Left cardiac atrium (tissue), 4 donors: Measurements from ENCODE around the gene SORCS1. TPM values are rescaled to one million over a fixed set of nuclear protein-coding genes. Genes with fewer than 3 reads are reported as not detected.

ENCODE experiments used
- ATAC-seq, 2 donors: fragments of 200-7000 bp; cut with Tn5 transposase; one replicate each; pipeline ENCODE4 v1.9.1; 2020; ENCODE audit warnings: mild to moderate bottlenecking in 2 of 2, moderate library complexity in 2 of 2
- DNase-seq: peaks from one replicate; pipeline ENCODE4 v3.0.0-alpha.2; 2020
- intact Hi-C, 2 donors: fragments of 100-400 bp; cut with DNase I; formaldehyde crosslinking; loops; one replicate each; pipeline versions ENCODE4 v1.14.1 to v1.15.1; 2022 to 2023
- total RNA-seq, 2 donors: library from RNA; stranded (reverse); fragmentation: NEBNext Ultra II Directional; extraction: Animal tissue kit (Norgen Biotek cat#: 25700); gene quantifications; one replicate each; pipeline ENCODE4 v1.2.1, GENCODE V29; 2021
- donor health status: DM: no; HTN: yes; CAD: no.
- donor health status: DM: no; HTN: yes; CAD: no; lungs with severe emphysema.
- donor health status: DM: yes; HTN: yes; CAD: no.
- donor health status: Dilated cardiomyopathy.

Gene SORCS1
- total RNA-seq, 2 donors from 2014 or later, result 2.3 to 4.2 TPM

- ATAC-seq (no peak), DNase-seq (no peak)
- intact Hi-C loops, result no loop called here
Observed at GRCh38 chr10:106661133-106661766, 503.3 kb downstream of the SORCS1 start.

DNA sequence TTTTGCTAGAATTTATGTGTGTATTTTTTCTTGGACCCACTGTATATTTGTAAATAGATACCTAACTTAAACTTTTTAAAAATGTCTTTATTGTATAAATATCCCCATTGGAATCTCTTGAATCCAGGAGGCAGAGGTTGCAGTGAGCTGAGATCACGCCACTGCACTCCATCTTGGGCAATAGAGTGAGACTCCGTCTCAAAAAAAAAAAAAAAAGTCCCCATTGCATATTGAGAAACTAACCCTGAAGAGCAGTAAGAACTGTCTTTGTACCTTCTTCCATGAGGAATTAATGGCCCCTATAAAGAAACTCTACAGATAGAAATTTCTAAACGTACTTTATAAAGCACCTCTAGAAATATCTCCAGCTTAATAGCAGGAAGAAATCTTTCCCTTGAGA is 504.0 kb downstream of the SORCS1 start:
- no peak for ATAC-seq
- intact Hi-C loops, result no loop called here

GRCh38 chr10:106655636-106656035 is 508.9 kb downstream of the SORCS1 start:
- no peak for DNase-seq
- intact Hi-C loops, result no loop called here
- no peak for ATAC-seq

More for the DNA sequence above, 504.0 kb downstream of the SORCS1 start:
- DNase-seq, result no peak

- intact Hi-C loops, result no loop called here
- ATAC-seq, result no peak
Observed at GRCh38 chr10:106655165-106655564, 509.3 kb downstream of the SORCS1 start.

DNA sequence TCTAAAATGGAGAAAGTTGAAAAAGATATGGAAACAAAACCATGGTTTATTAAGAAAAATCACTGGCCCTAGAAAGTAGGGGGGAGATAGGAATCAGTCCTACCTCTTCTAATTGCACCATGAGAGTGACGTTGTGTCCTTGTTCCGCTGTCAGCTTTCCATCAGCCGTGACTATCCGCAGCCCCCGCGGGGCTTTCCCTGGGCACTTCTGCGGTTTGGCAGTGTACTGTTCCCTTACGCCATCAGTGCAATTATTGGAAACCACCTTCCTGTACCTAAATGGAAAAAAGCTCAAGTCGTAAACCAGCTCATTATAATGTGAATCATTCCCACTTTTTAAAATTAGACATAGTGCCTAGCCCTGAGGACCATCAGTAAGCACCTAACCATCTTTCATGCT is 512.2 kb downstream of the SORCS1 start:
- intact Hi-C loops, result no loop called here
- no peak for DNase-seq
- ATAC-seq, result no peak

More at GRCh38 chr10:106655165-106655564, 509.3 kb downstream of the SORCS1 start:
- no peak for DNase-seq

DNA sequence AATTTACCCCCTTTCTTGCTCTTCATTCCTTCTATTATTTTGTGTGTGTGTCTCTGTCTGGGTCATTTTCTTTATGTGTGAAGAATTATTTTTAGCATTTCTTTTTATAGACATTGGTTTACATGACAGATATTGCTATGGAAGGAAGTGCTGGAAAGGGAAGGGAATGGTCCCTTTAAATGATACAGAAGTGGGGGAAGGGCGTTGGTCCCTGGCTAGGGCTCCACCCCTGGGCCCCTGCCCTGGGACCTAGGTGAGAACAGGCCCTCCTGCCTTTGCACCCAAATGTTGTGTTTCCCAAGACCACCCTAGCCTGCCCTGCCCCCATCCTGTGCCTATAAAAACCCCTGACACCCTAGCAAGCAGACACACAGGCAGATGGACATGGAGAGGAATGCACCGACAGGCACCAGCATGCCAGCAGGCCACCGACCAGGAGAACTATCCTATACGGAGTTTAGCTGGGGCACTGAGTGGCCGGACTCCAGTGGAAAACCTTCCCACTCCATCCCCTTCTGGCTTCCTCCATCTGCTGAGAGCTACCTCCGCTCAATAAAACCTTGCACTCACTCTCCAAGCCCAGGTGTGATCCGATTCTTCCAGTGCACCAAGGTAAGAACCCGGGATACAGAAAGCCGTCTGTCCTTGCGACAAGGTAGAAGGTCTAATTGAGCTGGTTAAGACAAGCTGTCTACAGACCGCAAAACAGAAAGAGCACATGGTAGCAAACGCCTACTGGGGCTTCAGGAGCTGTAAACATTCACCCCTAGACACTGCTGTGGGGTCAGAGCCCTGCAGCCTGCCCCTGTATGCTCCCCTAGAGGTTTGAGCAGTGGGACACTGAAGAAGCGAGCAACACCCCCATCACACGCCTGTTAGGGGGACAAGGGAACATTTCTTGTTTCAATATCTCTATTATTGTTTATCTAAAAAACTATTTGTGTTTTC is 515.7 kb downstream of the SORCS1 start:
- ATAC-seq, result no peak
- intact Hi-C loops, result no loop called here
- DNase-seq, result no peak

GRCh38 chr10:106643473-106643872 is 521.0 kb downstream of the SORCS1 start:
- DNase-seq (no peak), ATAC-seq (no peak)
- intact Hi-C loops, result no loop called here

- ATAC-seq (no peak), DNase-seq (no peak)
- intact Hi-C loops, result no loop called here
Observed at GRCh38 chr10:106637873-106638272, 526.6 kb downstream of the SORCS1 start.

DNA sequence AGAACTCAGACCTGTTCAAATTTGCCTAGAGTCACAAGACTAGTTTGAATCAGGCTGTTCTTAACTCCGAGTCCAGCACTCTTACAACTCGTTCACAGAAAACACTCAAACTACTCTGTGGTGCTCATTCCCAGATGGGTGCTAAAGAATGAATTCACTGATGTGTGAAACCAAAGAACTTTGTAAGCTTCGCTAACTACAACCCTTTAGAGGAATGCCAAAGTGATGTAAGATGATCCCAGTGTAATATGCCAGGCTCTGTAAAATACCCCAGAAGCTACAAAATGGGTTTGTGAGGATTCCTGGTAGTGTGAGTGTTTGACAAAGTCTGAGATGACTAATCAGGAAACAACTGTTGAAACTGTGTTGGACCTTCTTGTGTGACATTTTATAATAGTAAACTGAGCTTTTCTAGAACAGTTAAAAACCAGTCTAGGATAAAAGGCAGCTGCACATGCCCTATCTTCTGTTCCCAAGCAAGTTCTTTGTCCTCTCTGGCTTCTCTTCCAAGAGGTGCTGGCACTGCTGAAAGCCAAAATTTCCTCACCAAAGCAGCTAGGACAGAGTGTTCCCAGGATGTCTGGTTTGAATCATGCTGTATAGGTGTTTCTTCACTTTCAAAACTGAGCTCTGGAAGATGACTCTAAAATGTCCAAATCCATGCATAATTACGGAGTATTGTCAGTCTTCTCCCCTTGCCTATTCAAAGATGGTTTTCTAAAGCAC is 527.6 kb downstream of the SORCS1 start:
- ATAC-seq (no peak), DNase-seq (no peak)
- intact Hi-C loops, result no loop called here

DNA sequence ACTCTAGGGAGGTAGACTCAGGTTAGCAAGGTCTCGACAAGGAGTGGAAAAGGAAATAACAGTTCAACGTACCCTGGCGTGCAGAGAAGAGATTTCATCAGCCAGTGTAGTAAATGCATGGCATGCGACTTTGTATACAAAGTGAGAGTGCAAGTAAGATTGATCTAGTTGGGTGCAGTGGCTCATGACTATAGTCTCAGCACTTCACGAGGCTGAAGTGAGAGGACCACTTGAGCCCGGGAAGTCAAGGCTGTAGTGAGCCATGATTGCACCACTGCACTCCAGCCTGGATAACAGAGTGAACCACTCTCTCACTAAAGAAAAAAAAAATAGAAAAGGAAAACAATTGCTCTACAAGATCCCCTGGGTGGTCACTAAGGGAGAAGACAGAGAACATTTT is 528.6 kb downstream of the SORCS1 start:
- DNase-seq, result no peak
- no peak for ATAC-seq
- intact Hi-C loops, result no loop called here

DNA sequence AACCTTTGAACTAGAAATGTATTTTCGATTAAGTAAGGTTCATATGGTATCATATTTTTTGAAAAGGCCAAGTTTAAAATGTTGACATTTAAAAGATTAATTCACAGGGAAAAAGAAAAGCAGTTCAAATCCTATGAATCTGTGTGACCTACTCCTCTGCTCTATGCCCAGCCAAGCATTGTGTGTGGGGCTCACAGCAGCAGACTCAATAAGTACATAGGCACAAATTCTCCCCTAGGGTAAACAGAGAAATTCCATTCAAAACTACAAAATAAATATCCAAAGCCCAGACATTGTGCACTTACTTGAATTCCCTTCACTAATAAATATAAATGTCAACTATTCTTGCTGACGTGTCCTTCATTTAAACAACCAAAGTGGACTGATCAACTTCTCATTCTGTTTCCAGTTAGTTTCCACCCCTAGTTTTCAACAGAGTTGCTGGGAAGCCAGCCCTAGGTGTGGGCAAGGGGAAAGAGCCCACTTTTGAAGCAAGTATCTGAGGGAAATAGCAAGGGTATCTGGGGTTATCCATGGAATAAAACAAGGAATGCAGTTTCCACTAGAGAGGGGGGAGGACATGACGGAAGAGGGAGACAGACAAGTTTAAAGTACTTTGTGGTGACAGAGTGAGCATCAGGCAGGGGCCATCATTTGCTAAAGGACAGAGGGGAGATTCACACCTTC is 533.3 kb downstream of the SORCS1 start:
- ATAC-seq (no peak), DNase-seq (no peak)
- intact Hi-C loops, result no loop called here

GRCh38 chr10:106626371-106626770 is 538.1 kb downstream of the SORCS1 start:
- intact Hi-C loops, result no loop called here
- no peak for ATAC-seq
- no peak for DNase-seq

DNA sequence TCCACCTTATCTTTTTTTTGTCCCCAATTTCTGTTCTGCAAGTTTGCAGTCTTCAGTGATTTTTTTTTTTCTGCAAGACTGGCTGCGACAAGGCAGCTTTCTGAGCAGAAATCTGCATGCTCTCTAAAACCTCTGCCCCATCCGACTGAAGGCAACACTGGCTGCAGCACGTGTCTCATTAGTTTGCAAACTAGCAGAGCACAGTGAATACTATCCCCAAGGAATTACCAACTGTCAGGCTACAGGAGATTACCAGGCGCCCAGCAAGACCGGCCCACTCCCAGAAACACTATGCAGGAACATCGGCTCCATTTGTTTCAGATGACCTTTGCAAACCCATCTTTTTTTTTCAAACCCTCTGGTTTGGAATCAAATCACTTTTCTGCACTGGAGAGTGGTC is 538.8 kb downstream of the SORCS1 start:
- DNase-seq (no peak), ATAC-seq (no peak)
- intact Hi-C loops, result no loop called here

DNA sequence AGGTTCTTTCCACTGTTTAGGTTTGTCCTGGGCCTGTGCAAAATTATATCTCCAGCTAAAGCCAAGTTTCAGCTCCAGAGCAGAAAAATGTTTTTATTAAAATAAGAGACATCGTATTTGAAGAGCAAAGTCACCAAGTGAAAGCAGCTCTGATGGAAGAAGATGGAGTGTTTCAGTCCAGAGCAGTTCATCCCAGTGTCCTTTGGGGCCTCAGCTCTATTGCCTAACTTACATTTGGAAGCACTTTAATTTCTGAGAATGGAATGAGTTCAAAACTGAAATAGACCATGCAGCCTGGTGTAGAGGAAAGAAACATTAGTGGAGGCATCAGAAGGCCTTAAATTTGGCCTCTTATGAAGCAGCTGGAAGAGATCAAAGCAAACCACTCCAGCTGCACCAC is 545.2 kb downstream of the SORCS1 start:
- DNase-seq (no peak), ATAC-seq (peak in 1 of 2 donors; percentile 71)
- intact Hi-C loops, result no loop called here

DNA sequence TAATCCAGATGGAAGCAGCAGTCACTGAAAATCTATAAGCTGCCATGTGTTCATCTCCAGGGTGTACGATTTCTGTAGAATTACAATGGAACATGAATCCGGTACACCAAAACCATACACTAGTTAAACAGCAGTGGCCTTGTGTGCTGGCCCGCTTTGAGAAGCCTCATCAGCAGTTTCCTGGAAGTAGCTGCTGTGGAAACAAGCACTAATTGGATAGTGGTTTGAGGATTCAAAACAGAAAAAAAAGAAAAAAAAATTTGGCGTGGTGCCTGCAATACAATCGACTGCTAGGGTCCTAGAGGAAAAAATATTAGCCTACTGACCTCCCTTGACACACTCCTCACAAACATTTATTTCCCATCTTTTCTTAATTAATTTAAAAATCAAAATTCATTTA is 545.9 kb downstream of the SORCS1 start:
- ATAC-seq (peak in 1 of 2 donors; percentile 55), DNase-seq (no peak)
- intact Hi-C loops, result no loop called here

DNA sequence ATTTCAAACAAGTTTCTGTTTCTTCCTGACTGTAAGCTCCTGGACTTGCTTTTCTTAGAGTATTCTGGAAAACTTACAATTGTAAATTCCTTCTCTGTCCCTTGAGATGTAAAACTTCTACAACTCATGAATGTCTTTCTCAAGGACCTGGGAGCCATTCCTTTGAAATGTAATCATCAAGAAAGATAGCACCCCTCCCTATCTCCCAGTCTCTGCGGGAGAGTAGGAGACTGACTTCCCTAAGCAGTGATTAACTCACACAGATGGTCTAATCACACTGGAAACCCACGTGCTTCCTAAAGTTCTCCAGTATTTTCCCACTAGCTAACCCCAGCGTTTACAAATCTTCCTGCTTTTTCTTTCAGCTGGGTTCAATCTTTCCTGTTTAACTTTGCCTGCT is 549.4 kb downstream of the SORCS1 start:
- intact Hi-C loops, result no loop called here
- DNase-seq (no peak), ATAC-seq (no peak)

DNA sequence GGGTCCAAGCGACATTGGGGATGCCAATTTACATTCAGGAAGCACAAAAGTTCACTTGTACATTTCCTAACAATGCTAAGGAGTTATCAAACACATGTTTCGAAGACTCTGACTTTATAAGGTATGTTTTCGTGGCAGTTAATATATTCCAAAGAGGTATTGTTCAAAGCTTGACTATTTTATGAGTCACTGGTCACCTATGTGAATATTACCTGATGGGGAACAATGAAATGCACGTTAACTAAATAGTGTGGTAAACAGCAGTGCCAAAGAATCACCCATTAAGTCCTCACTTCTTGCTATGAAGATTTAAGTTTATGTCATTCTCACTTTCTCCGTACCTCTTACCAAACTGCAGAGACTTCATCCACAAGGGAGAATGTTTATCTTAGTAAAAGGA is 550.2 kb downstream of the SORCS1 start:
- DNase-seq (no peak), ATAC-seq (no peak)
- intact Hi-C loops, result no loop called here

DNA sequence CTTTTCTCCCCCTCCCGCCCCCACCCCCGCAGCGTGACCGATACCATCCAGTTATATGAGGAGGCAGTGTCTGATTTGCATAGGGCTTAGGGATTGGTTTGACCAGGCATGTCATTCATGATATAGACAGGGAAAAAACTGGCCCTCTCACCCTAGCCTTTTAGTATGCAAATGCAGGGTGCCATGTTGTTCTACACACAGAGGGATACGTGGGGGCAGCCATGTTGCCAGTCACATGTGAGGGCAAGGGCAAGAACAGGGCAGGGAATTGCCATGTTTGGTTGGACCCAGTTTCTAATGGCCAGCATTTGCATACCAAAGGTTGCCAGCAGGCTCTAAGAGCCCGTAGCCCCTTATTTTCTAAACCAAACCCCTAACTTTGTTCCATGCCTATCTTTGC is 552.1 kb downstream of the SORCS1 start:
- no peak for ATAC-seq
- intact Hi-C loops, result no loop called here

GRCh38 chr10:106609470-106610266 is 554.8 kb downstream of the SORCS1 start:
- ATAC-seq (no peak), DNase-seq (no peak)
- intact Hi-C loops, result no loop called here

More for the DNA sequence above, 552.1 kb downstream of the SORCS1 start:
- DNase-seq, result no peak
